ENCODE data around the gene LPCAT3.

GRCh38 chr12:6968426-6968825 lies 49.9 kb downstream of the LPCAT3 start:
- TF ChIP-seq CTCF (conservative IDR thresholded peaks at IDR 0.05; ENCODE audit: low read depth, low read length) (no peak), EZH2phosphoT487 (IDR thresholded peaks at IDR 0.05; ENCODE audit: borderline replicate concordance, low read length) (no peak), EZH2 (IDR thresholded peaks at IDR 0.05; ENCODE audit: low read length, unreplicated experiment) (no peak)

Data from PC-3 (cell line).